Measurements from ENCODE around the gene AGMO.

Gene AGMO

DNA sequence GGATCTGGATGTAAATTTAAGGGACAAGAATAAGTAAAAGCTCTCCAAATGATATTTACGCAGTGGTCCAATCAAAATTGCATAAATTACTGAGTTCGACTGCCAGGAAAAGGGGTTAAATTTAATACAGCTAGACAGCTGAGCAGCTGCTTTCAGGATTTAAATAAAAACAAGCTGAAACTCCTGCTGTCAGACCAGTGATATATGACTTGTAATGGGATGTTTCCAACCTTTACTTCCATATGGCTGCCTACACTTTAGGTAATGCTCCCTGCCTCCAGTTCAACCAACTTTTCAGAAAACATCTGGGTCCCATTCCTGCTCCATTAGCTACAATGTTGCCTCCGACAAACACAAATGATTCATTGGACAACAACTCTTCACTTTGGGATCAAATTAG lies 333.0 kb downstream of the AGMO start:
- H3K27ac ChIP-seq = no peak overlapping the region
- TF ChIP-seq, protein P1, sequence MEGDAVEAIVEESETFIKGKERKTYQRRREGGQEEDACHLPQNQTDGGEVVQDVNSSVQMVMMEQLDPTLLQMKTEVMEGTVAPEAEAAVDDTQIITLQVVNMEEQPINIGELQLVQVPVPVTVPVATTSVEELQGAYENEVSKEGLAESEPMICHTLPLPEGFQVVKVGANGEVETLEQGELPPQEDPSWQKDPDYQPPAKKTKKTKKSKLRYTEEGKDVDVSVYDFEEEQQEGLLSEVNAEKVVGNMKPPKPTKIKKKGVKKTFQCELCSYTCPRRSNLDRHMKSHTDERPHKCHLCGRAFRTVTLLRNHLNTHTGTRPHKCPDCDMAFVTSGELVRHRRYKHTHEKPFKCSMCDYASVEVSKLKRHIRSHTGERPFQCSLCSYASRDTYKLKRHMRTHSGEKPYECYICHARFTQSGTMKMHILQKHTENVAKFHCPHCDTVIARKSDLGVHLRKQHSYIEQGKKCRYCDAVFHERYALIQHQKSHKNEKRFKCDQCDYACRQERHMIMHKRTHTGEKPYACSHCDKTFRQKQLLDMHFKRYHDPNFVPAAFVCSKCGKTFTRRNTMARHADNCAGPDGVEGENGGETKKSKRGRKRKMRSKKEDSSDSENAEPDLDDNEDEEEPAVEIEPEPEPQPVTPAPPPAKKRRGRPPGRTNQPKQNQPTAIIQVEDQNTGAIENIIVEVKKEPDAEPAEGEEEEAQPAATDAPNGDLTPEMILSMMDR (conservative IDR thresholded peaks at IDR 0.05) = no peak

DNA sequence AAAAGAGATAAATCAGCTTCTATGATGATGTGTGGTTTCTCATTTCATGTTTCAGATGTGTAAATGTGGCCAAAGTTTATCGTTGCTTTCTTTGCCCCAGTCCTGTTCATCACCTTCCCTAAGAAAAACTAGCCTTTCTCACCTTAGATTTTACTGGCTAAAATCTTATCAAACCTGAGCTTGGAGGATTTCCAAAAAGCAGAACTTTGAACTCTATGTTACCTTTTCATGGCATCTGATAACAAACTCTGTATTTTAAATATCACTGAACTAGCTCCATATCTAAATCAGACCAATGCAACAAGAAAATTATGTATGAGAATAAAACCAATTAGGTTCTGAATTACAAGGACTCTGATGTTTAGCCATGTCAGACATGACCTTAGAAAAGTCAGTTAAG lies 335.8 kb downstream of the AGMO start:
- no peak overlapping the region for H3K27ac ChIP-seq
- TF ChIP-seq, protein P1 (conservative IDR thresholded peaks at IDR 0.05) = no peak

DNA sequence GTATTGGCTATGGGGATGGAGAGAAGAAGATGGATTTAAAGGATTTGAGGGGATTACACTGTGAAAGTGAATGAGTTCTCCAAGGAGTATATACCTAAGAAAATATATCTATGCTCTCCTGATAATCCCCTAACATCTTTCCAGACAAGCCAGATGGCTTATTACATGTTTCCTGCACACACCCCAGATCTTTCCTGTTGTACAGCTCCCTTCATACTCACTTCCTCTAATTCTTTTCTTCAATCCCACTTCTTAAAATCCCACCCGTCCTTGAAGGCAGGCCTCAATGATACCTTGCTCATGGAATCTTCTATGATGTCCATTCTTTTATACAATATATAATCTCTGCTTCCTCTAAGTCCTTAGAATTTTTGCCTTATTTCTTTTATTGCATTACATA lies 342.1 kb downstream of the AGMO start:
- TF ChIP-seq, protein P1 (conservative IDR thresholded peaks at IDR 0.05) = no peak

DNA sequence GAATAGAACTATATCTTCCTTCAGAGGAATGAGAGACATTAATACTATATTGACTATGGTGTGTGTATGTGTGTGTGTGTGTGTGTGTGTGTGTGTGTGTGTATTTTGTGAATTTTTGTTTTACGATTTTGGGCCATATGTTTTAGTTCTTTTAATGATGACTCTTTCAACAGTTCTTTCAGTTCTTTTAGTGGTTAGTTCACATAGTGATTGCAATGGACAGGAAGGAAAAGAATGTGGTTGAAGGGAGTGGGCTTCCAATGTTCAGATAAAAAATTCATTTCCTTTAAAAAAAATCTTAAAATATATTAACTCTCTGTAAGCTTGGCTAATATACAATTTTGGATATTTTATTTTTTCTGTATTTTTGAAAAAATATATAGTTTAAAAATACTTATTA lies 343.6 kb downstream of the AGMO start:
- TF ChIP-seq, protein P1 (conservative IDR thresholded peaks at IDR 0.05) = no peak
- no peak overlapping the region for H3K27ac ChIP-seq

More for the DNA sequence above, 342.1 kb downstream of the AGMO start:
- no peak overlapping the region for H3K27ac ChIP-seq

DNA sequence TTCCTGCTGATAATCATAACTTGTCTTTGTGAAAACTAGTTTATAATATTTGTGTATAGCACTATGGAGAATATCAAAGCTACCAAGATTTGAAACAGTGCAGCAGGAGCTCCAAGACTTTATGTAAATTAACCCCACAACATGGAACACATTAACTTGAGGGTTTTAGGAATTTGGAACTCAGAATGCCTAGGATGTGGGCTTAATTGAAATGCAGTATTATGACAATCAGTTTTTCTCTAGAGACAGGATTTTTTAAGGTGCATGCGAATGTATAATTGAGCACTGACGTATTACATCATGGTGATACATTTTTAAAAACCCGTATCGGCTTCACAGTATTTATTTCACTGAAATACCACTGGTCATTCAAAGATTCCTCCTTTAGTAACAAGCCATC lies 346.2 kb downstream of the AGMO start:
- no peak overlapping the region for H3K27ac ChIP-seq
- TF ChIP-seq, protein P1 (conservative IDR thresholded peaks at IDR 0.05) = no peak

DNA sequence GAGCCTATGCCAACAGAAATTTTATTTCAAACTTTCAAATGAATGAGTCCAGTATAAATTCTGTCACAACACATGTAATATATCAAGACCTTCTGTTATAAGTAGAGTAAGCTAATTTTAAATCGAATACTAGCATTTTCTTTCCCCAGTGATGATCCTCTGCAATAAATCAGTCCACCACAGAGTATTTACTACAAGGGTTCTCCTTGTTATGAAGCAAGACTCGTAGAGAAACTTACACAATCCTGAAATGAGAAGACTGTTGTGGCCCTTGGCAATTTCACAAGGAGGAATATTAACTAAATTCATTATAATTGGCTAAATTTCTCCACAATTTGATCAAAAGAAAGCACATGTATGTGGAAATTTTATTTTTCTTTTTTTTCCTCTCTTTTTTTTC lies 346.8 kb downstream of the AGMO start:
- no peak overlapping the region for H3K27ac ChIP-seq
- TF ChIP-seq, protein P1 (conservative IDR thresholded peaks at IDR 0.05) = no peak

DNA sequence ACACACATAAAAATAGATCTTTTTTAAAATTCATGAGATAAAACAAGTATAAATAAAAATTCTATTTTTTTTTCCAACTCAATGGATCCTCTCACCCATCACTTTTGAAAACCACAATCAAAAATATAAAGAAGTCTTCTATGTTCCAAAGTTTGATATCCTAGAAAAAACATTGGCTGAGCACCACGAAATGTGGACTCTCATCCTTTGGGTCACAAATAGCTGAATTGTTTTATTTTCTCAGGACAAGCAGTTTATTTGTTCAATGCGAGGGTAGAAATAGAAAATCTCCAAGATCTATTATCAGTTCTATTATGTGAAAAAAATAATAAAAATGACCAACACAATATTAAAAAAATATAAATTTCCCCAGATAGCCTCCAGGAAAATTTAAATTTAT lies 348.7 kb downstream of the AGMO start:
- H3K27ac ChIP-seq = no peak overlapping the region
- TF ChIP-seq, protein P1 (conservative IDR thresholded peaks at IDR 0.05) = no peak

DNA sequence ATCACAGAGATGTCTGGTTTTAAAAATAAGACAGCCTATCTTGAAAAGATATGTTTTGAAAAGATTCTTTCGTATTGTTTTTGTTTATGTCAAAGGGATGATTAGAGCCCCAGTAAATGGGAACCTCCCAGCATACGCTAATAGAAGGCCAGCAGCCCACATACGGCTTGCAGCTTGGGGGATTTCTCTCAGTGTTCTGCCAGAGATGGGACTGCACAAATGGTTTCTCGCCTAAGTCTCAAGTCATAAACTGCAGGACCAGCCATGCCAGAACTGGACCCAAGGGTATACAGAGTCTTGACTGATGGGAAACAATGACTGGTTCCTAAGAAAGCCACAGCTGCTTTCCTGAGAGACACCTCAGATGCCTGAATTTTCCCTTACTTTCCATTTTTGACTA lies 352.4 kb downstream of the AGMO start:
- TF ChIP-seq, protein P1 (conservative IDR thresholded peaks at IDR 0.05) = no peak
- H3K27ac ChIP-seq = no peak overlapping the region

Data from VCaP (cell line).